NCI-H524 (cell line): ENCODE data around the gene MRPL52.
"Not testable (repeated sequence)": the region's sequence is repeated elsewhere in the genome, so short reads cannot be mapped to it uniquely, and the experiment has no call there.

Experiments used
- DNase-seq, 2 experiments: peaks; one replicate each; lab custom pipeline; 2025; lab: John Stamatoyannopoulos, UW

Gene MRPL52

GRCh38 chr14:22808388-22809209 is 21.1 kb upstream of the MRPL52 start:
- no peak for DNase-seq

DNA sequence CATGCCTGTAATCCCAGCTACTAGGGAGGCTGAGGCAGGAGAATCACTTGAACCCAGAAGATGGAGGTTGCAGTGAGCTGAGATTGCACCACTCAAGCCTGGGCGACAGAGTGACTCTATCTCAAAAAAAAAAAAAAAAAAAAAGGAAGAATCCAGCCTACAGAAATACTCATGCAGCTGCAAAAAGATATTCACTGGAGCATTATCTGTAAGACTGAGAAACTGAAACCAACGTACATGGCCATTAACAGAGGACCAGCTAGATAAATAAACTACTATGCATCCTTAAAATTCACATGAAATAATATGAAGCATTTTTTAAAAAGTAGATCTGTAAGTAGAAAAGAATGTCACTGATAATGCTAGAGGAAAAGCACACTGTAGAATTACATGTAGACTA is 18.0 kb upstream of the MRPL52 start:
- no peak for DNase-seq

GRCh38 chr14:22812744-22813143 is 16.9 kb upstream of the MRPL52 start:
- DNase-seq = no peak

DNA sequence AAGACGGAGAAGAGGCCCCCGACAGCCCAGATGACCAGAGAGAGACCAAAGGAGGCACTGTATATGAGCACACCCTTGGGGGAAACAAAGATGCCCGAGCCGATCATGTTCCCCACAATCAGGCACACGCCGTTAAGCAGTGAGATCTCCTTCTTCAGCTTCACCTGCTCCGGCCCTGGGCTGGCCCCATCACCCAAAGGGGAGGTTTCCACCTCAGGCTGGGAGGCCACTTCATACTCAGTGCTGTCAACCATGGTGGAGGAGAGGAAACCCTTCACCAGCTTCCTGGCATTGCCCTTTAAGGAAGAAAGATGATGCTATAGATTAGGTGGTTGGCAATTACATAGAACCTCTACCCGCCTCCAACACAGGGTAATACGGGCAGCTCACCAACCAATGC is 16.5 kb upstream of the MRPL52 start:
- DNase-seq = no peak

DNA sequence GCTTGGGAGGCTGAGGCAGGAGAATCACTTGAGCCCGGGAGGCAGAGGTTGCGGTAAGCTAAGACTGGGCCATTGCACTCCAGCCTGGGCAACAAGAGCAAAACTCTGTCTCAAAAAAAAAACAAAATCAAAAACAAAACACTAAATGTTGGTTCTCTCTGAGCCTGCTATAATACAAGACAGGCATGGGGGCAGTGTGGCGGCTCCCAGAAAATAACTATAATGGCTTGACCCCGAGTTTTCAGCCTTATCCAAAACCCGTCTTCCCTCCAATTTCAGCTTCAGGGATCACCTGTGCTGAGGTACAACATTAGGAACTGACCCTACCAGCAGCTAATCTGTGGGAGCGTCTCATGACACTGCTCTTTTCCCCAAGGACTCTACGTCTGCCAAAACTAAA is 15.3 kb upstream of the MRPL52 start:
- DNase-seq = no peak

DNA sequence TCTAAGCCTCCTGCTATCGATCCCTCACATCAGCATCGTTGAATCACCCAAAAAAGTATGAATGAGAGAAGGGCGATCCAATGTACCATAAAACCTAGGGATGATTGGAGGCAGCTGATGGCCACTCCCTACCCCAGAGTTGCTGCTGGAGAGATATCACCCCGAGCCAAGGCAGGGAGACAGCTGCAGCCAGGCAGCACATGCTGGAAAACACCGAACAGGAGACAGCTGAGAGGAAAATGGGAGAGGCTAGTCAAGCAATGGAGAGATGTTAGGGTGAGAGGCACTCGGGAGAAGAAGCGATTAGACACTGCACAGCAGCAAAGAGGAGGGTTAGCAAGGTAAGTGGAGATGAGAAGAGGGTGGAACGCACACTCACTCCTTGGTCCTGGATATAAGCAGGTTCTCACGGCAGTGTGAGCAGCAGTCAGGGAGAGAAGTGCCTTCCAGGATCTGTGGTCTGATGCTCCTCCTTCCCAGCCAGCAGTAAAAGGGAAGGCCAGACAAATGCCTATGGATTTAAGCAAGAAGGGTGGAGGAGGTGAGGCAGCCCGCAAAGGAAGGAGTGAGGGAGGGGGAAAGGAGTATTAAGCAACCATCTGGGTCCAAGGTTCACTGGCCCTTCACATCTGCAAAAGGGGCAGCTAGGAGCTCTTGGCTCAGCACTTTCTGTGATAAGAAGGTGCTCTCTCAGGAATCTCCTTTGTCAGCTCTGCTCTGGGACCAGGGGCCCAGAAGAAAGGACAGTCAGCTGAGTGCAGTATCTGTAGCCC is 14.6 kb upstream of the MRPL52 start, which contains the start of gene SLC7A7:
TSS of gene SLC7A7 (minus strand) at position 495 of the 773 bp plus-strand sequence. CDS start 2,037 bp downstream, outside the sequence.
- DNase-seq = peak in 1 of 2 experiments; percentile 69

- peak; percentile 31 to 57 for DNase-seq
These were observed 10.3 kb upstream of the MRPL52 start for GRCh38 chr14:22819151-22819988.

GRCh38 chr14:22820731-22821130 is 9.0 kb upstream of the MRPL52 start:
- no peak for DNase-seq

GRCh38 chr14:22821193-22822015 is 8.3 kb upstream of the MRPL52 start:
- no peak for DNase-seq

DNA sequence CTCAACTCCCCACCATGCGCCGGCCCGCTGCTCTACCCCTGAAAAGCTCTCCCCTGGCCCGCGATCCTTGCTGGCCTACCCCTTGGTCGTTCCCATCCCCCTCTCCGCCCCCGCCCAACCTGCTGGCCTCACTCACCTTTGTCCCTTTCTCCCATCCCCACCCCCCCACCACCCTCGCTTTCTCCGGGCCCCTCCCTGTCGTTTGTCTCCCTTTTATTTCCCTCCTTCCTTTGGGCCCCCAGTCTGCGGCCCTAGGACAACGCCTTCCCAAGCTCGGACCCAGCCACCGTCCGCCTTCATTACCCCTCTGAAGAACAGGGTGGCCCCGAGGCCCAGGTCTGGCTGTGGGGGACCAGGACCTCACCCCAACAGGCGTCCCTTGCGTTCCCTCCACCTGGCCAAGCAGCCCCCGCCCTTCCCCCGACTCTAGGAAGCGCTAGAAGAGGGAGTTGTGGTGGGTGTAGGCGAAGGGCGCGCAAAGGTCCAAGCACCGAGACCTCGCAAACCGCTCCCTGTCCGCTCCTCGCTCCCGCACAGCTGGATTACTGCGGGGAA is 7.6 kb upstream of the MRPL52 start:
- no peak for DNase-seq

DNA sequence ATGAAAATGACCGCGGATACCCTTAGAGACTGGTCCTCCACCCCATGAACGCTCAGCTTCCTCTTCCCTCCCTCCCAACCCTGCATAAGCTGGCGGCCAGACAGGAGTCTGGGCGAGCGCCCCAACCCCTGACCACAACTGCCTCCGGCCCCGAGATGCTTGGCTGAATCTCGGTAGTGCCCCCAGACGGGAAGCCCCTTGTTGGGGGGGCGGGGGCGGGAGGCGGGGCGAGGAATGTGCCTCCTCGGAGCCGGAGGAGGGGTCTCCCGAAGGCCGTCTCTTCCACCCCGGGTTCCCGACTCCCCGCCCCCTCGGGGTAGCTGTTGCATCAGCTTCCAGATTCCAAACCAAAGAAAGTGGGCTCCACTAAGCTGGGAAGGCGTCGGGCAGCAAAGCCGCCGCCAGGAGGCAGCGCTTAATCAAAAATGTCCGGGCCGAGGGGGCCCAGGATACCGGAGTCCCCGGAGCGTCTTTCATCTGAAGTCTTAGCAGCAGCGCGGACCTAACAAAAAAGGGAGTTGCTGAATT is 7.1 kb upstream of the MRPL52 start:
- peak; percentile 88 to 90 for DNase-seq

DNA sequence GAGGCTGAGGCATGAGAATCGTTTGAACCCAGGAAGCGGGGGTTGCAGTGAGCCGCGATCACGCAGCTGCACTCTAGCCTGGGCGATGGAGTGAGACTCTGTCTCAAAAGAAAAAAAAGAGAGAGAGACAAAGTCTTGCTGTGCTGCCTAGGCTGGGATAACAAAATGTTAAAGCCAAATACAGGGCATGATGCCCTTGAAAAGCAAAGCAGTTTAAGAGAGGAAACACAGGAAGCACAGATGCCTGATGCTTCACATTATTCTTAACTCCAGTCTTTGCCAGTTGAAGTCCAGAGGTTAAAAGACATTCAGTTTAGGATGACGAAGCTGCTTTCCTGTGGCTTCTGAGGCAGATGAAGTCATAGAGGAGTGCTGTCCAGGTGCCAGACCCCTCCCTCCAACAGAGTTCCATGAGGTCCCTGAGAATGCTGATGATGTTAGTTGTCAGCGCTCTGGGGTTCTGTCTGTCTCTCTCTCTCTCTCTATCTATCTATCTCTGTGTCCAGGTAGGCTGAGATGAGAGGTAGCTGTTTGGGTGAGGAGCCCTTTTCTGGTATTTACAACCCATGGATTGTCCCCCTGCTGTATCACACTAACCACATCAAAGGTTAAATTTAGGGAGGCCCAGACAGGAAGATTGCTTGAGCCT is 4.9 kb upstream of the MRPL52 start:
- peak in 1 of 2 experiments; percentile 25 for DNase-seq

GRCh38 chr14:22829076-22829660 is 519 bp upstream of the MRPL52 start:
- DNase-seq = not testable (repeated sequence)

DNA sequence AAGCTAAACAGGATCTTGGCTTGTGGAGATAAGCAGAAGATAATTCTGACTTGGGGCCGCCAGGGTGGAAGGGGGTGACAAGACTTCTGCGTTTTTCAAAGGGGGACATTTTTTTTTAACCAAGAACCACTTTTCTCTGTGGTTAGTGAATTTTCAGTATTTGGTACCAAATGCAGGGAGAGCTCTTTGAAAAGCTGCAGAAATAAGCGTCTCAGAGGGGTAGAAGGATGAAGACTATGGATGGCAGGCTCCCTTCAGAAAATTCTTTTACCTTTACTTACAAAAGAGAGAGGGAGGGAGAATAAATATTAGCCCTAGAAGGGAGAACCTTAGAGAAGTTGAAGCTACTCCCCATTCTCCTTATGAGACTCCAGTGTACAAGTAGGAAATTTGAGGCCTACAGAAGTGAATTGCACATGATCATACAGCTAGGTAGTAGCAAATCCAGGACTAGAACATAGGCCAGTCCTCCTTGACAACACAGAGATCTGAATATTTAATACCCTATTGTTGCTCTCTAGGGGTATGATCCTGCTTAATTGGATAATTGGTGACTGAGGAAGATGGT is 840 bp downstream of the MRPL52 start:
- DNase-seq = no peak

DNA sequence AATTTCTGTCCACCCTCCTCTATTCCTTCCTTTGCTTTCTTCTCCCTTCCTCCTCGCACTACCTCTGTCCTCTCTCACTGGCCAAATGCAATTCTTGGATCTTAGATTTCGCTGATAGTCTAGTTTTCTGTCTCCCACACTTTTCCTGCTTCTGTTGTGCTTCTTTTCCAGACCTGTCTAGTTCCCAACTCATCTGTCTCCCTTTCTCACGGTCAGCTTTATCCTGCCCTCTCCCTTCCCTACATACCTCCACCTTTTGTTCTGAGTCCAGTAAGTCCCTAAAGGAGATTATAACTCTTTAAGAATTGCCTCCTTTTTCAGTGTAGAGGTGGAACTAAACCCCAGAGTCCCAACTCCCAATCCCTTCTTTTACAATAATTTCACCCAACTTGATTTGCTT is 5.8 kb downstream of the MRPL52 start:
- no peak for DNase-seq

GRCh38 chr14:22836301-22837113 is 6.8 kb downstream of the MRPL52 start, which contains the start of gene MMP14:
MMP14 (plus strand) TSS chr14:22836585; CDS start chr14:22836818, 233 bp downstream.
- no peak for DNase-seq

GRCh38 chr14:22837114-22837749 is 7.5 kb downstream of the MRPL52 start:
- DNase-seq = no peak
